Putamen (tissue), 1 donor: ENCODE measurements around the gene SLC39A2.

Source experiments
- DNase-seq: peaks from one replicate; pipeline ENCODE4 v3.0.0-alpha.2; 2016; ENCODE audit warnings: low spot score

Gene SLC39A2

GRCh38 chr14:21047378-21047781 lies 48.3 kb downstream of the SLC39A2 start:
- DNase-seq = no peak

GRCh38 chr14:21048638-21049037 lies 49.5 kb downstream of the SLC39A2 start:
- DNase-seq = no peak

GRCh38 chr14:21049271-21049673 lies 50.2 kb downstream of the SLC39A2 start:
- DNase-seq = no peak

GRCh38 chr14:21050597-21050996 lies 51.5 kb downstream of the SLC39A2 start:
- no peak for DNase-seq
